PFSK-1 (cell line): ENCODE results near the gene FOXI2.

ENCODE experiments used
- POLR2AphosphoS5 ChIP-seq: IDR thresholded peaks from 2 replicates; pipeline ENCODE4 v1.6.1; 2012; ENCODE audit warnings: low read depth, mild to moderate bottlenecking, control low read depth, low read length, moderate library complexity
- TF ChIP-seq, protein P1 (sequence below), 2 experiments: IDR thresholded peaks; 2 replicates each; pipeline versions ENCODE4 v1.6.1 to v1.8.0; 2011 to 2012; ENCODE audit warnings: low read depth in 2 of 2, low read length in 2 of 2, control low read depth in 1 of 2, inconsistent platforms in 1 of 2, mild to moderate bottlenecking in 1 of 2, moderate library complexity in 1 of 2; ENCODE audit not compliant: insufficient read depth in 1 of 2

DNA sequence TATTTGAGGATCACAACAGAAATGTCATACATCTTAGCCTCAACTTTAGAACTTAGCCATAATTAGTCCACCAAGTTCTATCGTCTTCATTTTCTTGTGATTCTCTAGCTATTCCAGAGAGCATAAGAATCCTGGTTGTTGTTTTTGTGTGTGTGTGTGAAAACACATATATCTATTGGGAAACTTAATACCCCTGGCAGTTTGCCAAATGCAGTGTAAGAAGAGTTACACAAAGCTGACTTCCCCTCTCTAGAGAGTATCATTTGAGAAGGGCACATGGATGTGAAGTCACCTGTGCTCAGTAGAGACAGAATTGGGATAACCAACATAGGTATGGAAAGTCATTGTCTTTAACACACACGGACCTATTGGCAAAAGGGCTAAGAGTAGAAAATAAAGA lies 19.3 kb downstream of the FOXI2 start:
- no peak for TF ChIP-seq POLR2AphosphoS5
- TF ChIP-seq, protein P1, sequence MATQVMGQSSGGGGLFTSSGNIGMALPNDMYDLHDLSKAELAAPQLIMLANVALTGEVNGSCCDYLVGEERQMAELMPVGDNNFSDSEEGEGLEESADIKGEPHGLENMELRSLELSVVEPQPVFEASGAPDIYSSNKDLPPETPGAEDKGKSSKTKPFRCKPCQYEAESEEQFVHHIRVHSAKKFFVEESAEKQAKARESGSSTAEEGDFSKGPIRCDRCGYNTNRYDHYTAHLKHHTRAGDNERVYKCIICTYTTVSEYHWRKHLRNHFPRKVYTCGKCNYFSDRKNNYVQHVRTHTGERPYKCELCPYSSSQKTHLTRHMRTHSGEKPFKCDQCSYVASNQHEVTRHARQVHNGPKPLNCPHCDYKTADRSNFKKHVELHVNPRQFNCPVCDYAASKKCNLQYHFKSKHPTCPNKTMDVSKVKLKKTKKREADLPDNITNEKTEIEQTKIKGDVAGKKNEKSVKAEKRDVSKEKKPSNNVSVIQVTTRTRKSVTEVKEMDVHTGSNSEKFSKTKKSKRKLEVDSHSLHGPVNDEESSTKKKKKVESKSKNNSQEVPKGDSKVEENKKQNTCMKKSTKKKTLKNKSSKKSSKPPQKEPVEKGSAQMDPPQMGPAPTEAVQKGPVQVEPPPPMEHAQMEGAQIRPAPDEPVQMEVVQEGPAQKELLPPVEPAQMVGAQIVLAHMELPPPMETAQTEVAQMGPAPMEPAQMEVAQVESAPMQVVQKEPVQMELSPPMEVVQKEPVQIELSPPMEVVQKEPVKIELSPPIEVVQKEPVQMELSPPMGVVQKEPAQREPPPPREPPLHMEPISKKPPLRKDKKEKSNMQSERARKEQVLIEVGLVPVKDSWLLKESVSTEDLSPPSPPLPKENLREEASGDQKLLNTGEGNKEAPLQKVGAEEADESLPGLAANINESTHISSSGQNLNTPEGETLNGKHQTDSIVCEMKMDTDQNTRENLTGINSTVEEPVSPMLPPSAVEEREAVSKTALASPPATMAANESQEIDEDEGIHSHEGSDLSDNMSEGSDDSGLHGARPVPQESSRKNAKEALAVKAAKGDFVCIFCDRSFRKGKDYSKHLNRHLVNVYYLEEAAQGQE (IDR thresholded peaks at IDR 0.05; ENCODE audit: insufficient read depth in 1 of 2, low read depth in 2 of 2, low read length in 2 of 2) = no peak
